ENCODE data around the gene MERTK. TPM values are rescaled to one million over a fixed set of nuclear protein-coding genes. Genes with fewer than 3 reads are reported as not detected.

The MERTK gene
- total RNA-seq, 1 experiment from 2014 or later = 14.5 TPM

DNA sequence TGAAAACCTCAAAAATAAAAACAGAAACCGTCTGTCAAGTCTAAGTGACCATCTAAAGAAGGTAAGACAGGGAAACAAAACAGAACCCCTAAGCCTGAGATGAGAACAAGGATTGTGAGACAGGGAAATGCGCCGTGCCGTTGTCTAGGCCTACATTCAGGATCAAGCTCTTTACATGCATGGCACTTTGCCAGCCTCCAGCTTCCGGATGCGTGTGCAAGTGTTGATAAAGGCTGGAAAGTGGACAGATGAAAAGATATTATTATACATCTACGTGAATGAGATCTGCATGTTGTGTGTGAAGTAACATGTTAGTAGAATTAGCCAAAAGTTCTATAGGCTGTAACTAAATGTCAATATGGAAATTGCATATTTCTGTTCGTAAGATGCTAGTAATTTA, 128.1 kb downstream of the MERTK start:
- Histone ChIP-seq H3K4me3 (ENCODE audit: low read depth in 2 of 2, low read length in 2 of 2) (no peak overlapping the region), H3K9me3 (ENCODE audit: control insufficient read depth, insufficient read depth, low read depth, low read length) (no peaks in the 10 kb centered on the region), H3K27ac (ENCODE audit: low read length) (no peak overlapping the region), H3K27me3 (ENCODE audit: control insufficient read depth, insufficient read depth, low read length) (no peaks in the 10 kb centered on the region), H3K4me1 (ENCODE audit: control insufficient read depth, insufficient read depth, low read length) (peaks cover 2% of the 10 kb centered on the region; the same call in 1 of the 2 replicates), H3K36me3 (ENCODE audit: control insufficient read depth, insufficient read depth, low read length) (no peaks in the 10 kb centered on the region; the same call in 1 of the 2 replicates)
- no peak for TF ChIP-seq TCF7L2 (IDR thresholded peaks at IDR 0.05; ENCODE audit: low read depth, low read length)
- TF ChIP-seq SIN3A (IDR thresholded peaks at IDR 0.05; ENCODE audit: borderline replicate concordance, insufficient read depth, low read depth, low read length) = no peak
- TF ChIP-seq POLR2AphosphoS5 (IDR thresholded peaks at IDR 0.05; ENCODE audit: low read depth, low read length) = no peak
- ATAC-seq (no peak), DNase-seq (ENCODE audit: low read depth, low spot score) (no peak)
- intact Hi-C loops (cut with micrococcal nuclease; ENCODE audit: unreplicated experiment) = no loop called here
- CTCF ChIA-PET = no interaction called here
- no TSS peak for BruUV-seq (replicated peaks)
- in situ Hi-C loops (cut with HindIII; ENCODE audit: low pct_unique_long_range_greater_than_20kb, low sequenced_read_pairs) = no loop called here
- POLR2A ChIA-PET = no interaction called here

DNA sequence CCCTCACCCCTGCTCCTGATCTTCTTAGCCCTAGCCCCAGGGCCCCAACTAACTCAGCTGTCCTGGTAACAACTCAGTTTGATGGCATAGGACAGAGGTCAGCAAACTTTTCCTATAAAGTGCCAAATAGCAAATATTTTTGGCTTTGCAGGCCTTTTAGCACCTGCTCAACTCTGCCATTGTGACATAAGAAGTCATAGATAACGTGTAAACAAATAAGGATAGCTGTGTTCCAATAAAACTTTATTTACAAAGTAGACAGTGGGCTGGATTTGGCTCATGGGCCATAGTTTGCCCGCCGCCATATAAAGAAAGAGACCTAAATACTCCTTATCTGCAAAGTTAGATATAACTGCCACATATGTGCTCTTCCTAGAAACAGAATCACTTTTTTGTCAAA, 129.4 kb downstream of the MERTK start:
- TF ChIP-seq SIN3A (IDR thresholded peaks at IDR 0.05; ENCODE audit: borderline replicate concordance, insufficient read depth, low read depth, low read length) (no peak), REST (IDR thresholded peaks at IDR 0.05; ENCODE audit: insufficient read depth in 1 of 2, low read depth in 2 of 2, low read length in 1 of 2) (no peak), TCF7L2 (IDR thresholded peaks at IDR 0.05; ENCODE audit: low read depth, low read length) (no peak), POLR2AphosphoS5 (IDR thresholded peaks at IDR 0.05; ENCODE audit: low read depth, low read length) (no peak)
- TF ChIP-seq, protein P1, sequence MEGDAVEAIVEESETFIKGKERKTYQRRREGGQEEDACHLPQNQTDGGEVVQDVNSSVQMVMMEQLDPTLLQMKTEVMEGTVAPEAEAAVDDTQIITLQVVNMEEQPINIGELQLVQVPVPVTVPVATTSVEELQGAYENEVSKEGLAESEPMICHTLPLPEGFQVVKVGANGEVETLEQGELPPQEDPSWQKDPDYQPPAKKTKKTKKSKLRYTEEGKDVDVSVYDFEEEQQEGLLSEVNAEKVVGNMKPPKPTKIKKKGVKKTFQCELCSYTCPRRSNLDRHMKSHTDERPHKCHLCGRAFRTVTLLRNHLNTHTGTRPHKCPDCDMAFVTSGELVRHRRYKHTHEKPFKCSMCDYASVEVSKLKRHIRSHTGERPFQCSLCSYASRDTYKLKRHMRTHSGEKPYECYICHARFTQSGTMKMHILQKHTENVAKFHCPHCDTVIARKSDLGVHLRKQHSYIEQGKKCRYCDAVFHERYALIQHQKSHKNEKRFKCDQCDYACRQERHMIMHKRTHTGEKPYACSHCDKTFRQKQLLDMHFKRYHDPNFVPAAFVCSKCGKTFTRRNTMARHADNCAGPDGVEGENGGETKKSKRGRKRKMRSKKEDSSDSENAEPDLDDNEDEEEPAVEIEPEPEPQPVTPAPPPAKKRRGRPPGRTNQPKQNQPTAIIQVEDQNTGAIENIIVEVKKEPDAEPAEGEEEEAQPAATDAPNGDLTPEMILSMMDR (IDR thresholded peaks at IDR 0.05) = no peak
- intact Hi-C loops (cut with micrococcal nuclease; ENCODE audit: unreplicated experiment) (no loop called here), in situ Hi-C loops (cut with HindIII; ENCODE audit: low pct_unique_long_range_greater_than_20kb, low sequenced_read_pairs) (no loop called here)
- Histone ChIP-seq H3K4me1 (ENCODE audit: control insufficient read depth, insufficient read depth, low read length) (peaks cover 7% of the 10 kb centered on the region; the same call in 1 of the 2 replicates), H3K27me3 (ENCODE audit: control insufficient read depth, insufficient read depth, low read length) (no peaks in the 10 kb centered on the region), H3K9me3 (ENCODE audit: control insufficient read depth, insufficient read depth, low read depth, low read length) (no peaks in the 10 kb centered on the region), H3K4me3 (ENCODE audit: low read depth in 2 of 2, low read length in 2 of 2) (no peak overlapping the region), H3K27ac (ENCODE audit: low read length) (no peak overlapping the region), H3K36me3 (ENCODE audit: control insufficient read depth, insufficient read depth, low read length) (no peaks in the 10 kb centered on the region; the same call in 1 of the 2 replicates)
- DNase-seq (ENCODE audit: low read depth, low spot score) (no peak), ATAC-seq (no peak)
- ChIA-PET POLR2A (no interaction called here), CTCF (interaction anchor here (0.5 kb wide), 1 partner anchor 140 kb away, joined by 9 read pairs; no protein-coding TSS in a partner anchor)
- BruUV-seq (replicated peaks) = no TSS peak

DNA sequence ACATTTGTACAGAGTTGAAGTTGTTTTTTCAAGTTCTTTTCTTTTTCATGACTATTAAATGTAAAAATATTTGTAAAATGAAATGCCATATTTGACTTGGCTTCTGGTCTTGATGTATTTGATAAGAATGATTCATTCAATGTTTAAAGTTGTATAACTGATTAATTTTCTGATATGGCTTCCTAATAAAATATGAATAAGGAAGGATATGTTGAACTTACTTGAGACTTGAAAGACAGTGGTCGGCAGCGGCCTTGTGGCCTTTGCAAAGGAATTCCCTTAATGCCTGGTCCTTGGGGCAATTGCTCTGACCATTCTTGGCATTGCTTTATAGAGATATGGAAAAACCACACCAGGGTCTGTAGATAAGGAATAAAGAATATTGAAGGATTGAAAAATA, 130.8 kb downstream of the MERTK start:
- no TSS peak for BruUV-seq (replicated peaks)
- H3K27me3 ChIP-seq (ENCODE audit: control insufficient read depth, insufficient read depth, low read length) = no peaks in the 10 kb centered on the region
- peaks cover 7% of the 10 kb centered on the region; the same call in 1 of the 2 replicates for H3K4me1 ChIP-seq (ENCODE audit: control insufficient read depth, insufficient read depth, low read length)
- DNase-seq (ENCODE audit: low read depth, low spot score) (no peak), ATAC-seq (no peak)
- no peaks in the 10 kb centered on the region; the same call in 1 of the 2 replicates for H3K36me3 ChIP-seq (ENCODE audit: control insufficient read depth, insufficient read depth, low read length)
- in situ Hi-C loops (cut with HindIII; ENCODE audit: low pct_unique_long_range_greater_than_20kb, low sequenced_read_pairs) = no loop called here
- CTCF ChIA-PET = no interaction called here
- no peaks in the 10 kb centered on the region for H3K9me3 ChIP-seq (ENCODE audit: control insufficient read depth, insufficient read depth, low read depth, low read length)
- no peak overlapping the region for H3K27ac ChIP-seq (ENCODE audit: low read length)
- H3K4me3 ChIP-seq (ENCODE audit: low read depth in 2 of 2, low read length in 2 of 2) = no peak overlapping the region
- TF ChIP-seq POLR2AphosphoS5 (IDR thresholded peaks at IDR 0.05; ENCODE audit: low read depth, low read length) (no peak), TCF7L2 (IDR thresholded peaks at IDR 0.05; ENCODE audit: low read depth, low read length) (no peak), REST (IDR thresholded peaks at IDR 0.05; ENCODE audit: insufficient read depth in 1 of 2, low read depth in 2 of 2, low read length in 1 of 2) (no peak), SIN3A (IDR thresholded peaks at IDR 0.05; ENCODE audit: borderline replicate concordance, insufficient read depth, low read depth, low read length) (no peak)
- TF ChIP-seq, protein P1 (IDR thresholded peaks at IDR 0.05) = no peak
- POLR2A ChIA-PET = interaction anchor here (0.7 kb wide), 1 partner anchor 97 kb away, joined by 6 read pairs; no protein-coding TSS in a partner anchor
- intact Hi-C loops (cut with micrococcal nuclease; ENCODE audit: unreplicated experiment) = no loop called here
